Measurements from ENCODE around the gene CSNK1G1.

DNA sequence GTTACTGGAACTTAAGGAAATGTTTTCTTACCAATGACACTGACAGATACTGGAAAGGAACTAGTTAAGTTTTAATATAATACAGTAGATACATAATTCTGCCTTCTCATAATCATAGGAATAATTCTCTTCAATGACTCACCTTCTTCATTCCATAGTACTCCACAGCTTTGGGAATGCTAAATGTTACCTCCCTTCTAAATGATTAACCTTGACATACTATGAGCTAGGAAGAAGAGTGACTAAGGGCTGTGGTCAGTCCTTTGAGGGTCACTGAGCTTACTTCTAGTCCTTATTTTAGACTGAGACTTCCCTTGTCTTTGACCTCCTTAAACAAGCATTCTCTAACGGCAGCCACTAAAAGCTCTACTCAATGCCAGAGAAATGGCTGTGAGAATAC, 123.6 kb downstream of the CSNK1G1 start:
- TF ChIP-seq, protein P1, sequence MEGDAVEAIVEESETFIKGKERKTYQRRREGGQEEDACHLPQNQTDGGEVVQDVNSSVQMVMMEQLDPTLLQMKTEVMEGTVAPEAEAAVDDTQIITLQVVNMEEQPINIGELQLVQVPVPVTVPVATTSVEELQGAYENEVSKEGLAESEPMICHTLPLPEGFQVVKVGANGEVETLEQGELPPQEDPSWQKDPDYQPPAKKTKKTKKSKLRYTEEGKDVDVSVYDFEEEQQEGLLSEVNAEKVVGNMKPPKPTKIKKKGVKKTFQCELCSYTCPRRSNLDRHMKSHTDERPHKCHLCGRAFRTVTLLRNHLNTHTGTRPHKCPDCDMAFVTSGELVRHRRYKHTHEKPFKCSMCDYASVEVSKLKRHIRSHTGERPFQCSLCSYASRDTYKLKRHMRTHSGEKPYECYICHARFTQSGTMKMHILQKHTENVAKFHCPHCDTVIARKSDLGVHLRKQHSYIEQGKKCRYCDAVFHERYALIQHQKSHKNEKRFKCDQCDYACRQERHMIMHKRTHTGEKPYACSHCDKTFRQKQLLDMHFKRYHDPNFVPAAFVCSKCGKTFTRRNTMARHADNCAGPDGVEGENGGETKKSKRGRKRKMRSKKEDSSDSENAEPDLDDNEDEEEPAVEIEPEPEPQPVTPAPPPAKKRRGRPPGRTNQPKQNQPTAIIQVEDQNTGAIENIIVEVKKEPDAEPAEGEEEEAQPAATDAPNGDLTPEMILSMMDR (IDR thresholded peaks at IDR 0.05 in 8 of 11, conservative IDR thresholded peaks at IDR 0.05 in 3 of 11): no peak
- TF ChIP-seq POLR2AphosphoS5 (IDR thresholded peaks at IDR 0.05): no peak
